Suprapubic skin (tissue), 4 donors: ENCODE results near the gene CXXC1.

Experiments used
- CTCF ChIP-seq, 2 donors: fragments of 200-600 bp in 1 of 2; fragments of 450-650 bp in 1 of 2; sonication (generic) in 1 of 2; IDR thresholded peaks; one replicate each; pipeline ENCODE4 v1.5.1; 2016 to 2019; ENCODE audit warnings: antibody characterized with exemption in 2 of 2, mild to moderate bottlenecking in 1 of 2, moderate library complexity in 1 of 2
- EP300 ChIP-seq: sonication (generic); formaldehyde crosslinking; IDR thresholded peaks from one replicate; pipeline ENCODE4 v1.6.1; 2017; ENCODE audit warnings: antibody characterized with exemption
- POLR2A ChIP-seq, 2 donors: fragments of 450-650 bp; IDR thresholded peaks; one replicate each; pipeline ENCODE4 v1.6.1; 2017; ENCODE audit warnings: antibody characterized with exemption in 2 of 2, mild to moderate bottlenecking in 2 of 2, moderate library complexity in 2 of 2
- POLR2AphosphoS5 ChIP-seq, 3 donors: sonication (generic); formaldehyde crosslinking; IDR thresholded peaks; one replicate each; pipeline ENCODE4 v1.6.1; 2017; ENCODE audit warnings: antibody characterized with exemption in 3 of 3

GRCh38 chr18:50274044-50274442 lies 13.4 kb downstream of the CXXC1 start:
- TF ChIP-seq CTCF (IDR thresholded peaks at IDR 0.05): no peak
- TF ChIP-seq POLR2A (IDR thresholded peaks at IDR 0.05): no peak
- TF ChIP-seq POLR2AphosphoS5 (IDR thresholded peaks at IDR 0.05): no peak
- TF ChIP-seq EP300: no peak
